HG02759 (cell line): ENCODE measurements around the gene SYT2.
A peak's percentile ranks its signal among the peaks of the same experiment; 100 is the strongest.
"Not testable (repeated sequence)": the region's sequence is repeated elsewhere in the genome, so short reads cannot be mapped to it uniquely, and the experiment has no call there.

Experiments
- ATAC-seq: cut with Tn5 transposase; IDR thresholded peaks from one replicate; pipeline ENCODE4 v1.9.1; 2021; ENCODE audit warnings: mild to moderate bottlenecking, moderate library complexity; ENCODE audit not compliant: unreplicated experiment

SYT2 gene

GRCh38 chr1:202644219-202645096 is 65.8 kb downstream of the SYT2 start:
- no peak for ATAC-seq

DNA sequence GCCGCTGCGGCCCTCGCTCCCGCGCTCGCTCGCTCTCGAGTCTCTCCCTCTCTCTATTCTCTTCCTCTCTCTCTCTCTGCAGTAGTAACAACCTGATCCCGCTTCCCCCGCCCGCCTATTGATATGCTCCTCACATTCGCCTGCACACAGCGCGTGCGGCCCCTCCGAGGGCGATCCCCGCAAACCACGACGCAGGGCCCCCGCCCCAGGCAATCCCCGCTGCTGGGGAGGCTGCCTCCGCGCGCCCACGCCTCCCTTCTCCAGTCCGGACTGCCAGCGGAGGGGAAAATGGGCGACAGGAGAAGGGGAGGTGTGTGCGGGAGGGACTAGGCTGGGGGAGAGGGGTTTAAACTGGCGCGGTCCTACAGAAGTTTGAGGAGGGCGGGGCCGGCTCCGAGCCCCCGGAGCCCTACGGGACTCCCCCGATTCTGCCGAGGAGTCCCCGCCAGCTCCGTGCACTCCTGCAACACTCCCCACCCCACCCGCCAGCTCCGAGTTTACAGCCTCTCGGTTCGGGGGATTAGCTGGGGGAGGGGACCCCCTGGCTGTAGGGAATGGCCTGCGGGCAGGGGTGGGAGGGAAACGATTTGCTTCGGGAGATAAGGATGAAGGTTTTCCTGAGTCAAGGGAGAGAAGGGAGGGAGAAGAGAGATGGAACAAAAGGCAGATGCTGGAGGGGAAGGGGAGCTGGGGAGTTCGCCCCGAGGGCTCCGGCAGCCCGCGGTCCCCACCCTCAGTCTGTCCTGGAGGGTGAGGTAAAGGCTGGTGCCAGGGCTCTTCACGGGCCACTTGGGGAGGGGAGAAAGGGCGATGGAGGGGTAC is 66.6 kb downstream of the SYT2 start:
- ATAC-seq: no peak

GRCh38 chr1:202642619-202643291 is 67.5 kb downstream of the SYT2 start:
- no peak for ATAC-seq

- ATAC-seq: no peak
Measured at GRCh38 chr1:202642212-202642611, 68.0 kb downstream of the SYT2 start.

- no peak for ATAC-seq
Measured at GRCh38 chr1:202639500-202639899, 70.8 kb downstream of the SYT2 start.

DNA sequence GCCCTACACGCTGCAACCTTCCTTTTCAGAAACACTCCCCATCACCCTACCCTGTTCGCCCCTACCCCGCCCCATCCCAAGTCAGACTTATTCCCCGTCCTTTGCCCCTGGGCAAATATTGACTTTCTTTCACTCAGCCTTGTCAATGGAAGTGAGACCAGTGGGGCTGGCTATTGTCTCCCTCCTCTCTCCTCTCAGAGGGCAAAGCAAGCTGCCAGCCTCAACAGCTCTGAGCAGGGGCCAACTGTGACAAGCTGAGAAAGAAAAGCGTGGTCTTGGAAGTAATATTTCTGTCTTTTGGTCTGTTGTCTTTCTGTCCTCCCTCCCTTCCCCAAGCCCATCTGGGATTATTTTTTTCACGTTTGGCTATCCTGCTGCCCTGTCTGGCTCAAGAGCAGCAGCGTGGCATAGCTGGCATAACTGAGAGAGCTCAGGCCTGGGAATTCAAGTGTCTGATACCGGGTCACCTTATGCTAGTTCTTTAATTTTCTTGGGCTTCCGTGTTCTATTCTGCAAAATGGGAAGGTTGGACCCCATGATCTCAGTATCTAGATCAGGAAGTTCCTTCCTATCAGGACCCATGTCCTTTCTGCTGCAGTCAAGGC is 71.5 kb downstream of the SYT2 start:
- not testable (repeated sequence) for ATAC-seq

- no peak for ATAC-seq
Measured at GRCh38 chr1:202638019-202638700, 72.1 kb downstream of the SYT2 start.

GRCh38 chr1:202637321-202638018 is 72.8 kb downstream of the SYT2 start:
- not testable (repeated sequence) for ATAC-seq

DNA sequence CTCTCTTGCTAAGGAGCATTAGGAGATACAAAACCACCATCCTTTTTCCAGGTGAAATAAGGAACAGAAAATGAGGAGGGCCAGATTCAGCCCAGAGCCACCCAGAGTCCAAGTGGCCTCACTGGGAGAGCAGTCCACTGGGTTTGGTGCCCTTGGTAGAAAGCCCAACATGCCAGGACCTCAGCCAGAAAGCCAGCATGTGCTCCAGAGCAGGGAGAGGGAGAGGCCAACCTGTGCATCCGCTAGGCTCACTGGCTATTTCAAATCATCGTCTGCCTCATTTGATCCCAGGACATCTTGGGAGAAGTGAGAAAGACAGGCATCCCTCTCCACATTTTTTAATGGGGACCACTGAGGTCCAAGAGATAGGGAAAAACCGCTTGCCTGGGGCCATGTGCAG is 74.1 kb downstream of the SYT2 start:
- ATAC-seq: not testable (repeated sequence)

DNA sequence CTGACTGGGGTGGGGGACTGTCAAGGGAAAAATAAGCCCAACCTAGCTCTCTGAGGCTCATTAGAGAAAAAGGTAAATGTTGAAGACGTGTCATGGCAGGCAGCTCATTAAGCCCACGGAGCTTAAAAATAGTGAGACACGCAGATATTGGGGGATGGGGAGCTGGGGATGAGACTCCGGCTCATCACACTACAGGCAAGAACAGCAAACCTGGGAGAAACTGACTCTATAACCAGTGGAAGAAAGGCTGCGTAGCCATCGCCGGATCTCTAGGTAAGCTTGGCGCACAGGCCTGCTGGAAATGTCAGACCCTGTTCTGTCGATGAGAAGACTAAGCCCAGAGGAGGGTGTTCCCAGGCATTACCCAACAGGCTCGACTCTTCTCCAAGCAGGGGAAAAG is 78.0 kb downstream of the SYT2 start:
- ATAC-seq: no peak

- no peak for ATAC-seq
Measured at GRCh38 chr1:202631076-202631923, 79.0 kb downstream of the SYT2 start.

- no peak for ATAC-seq
Measured at GRCh38 chr1:202630541-202630940, 79.7 kb downstream of the SYT2 start.

GRCh38 chr1:202630096-202630495 is 80.2 kb downstream of the SYT2 start:
- ATAC-seq: not testable (repeated sequence)

- peak; percentile 76 for ATAC-seq
Measured at GRCh38 chr1:202629257-202629811, 80.9 kb downstream of the SYT2 start.

GRCh38 chr1:202628646-202629215 is 81.5 kb downstream of the SYT2 start:
- no peak for ATAC-seq

DNA sequence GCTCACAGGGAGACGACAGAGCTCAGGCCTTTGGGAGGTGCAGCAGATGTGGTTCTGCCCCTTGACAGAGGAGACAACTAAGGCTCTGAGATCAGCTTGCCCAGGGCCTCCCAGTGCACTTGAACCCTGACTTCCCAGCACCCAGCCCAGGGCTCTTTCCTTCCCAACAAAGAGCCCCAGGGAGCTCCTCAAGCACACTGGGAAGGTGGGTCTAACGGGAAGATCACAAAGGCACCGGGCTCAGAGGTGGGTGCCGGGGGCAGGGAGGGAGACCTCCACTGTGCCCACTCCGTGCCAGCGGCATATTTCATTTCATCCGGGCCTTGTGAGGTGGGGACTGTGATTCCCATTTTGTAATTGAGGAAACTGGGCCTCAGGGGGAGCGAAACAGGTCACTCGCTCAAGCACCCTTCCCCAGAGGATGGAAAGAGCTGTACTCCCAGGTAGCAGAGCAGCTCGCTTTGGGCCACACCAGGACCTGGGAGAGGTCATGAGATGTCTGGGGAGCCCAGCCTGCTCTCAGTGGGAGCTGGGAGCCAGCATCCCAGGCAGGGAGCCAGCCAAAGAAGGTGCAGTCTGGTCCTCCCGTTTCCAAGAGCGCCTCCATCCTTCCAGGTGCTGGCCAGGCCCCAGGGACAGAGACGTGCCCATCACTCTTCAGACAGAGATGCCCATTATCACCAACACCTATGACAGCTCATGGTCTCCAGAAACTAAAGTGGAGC is 82.3 kb downstream of the SYT2 start:
- no peak for ATAC-seq

DNA sequence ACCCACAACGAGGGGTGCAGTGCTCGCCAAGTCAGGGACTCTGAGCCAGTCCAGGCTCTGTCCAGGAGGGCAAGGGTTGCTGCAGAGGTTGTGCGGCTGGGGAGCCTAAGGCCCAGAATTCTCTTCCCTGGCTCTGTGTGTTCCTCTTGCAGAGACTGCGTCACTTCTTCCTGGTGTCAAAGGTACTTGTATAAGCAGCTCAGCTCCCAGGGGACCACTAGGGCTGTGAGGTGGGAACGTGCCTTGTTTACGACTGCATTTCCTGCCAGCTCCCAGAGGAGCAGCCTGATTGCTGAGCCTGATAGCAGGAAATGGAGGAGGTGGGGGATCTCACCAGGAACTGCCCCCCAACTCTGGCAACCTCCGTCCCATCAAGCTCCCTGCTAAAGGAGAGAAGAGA is 83.2 kb downstream of the SYT2 start:
- not testable (repeated sequence) for ATAC-seq
